GM20000 (cell line): ENCODE results near the gene PPP4R4.
"Not testable (repeated sequence)": the region's sequence is repeated elsewhere in the genome, so short reads cannot be mapped to it uniquely, and the experiment has no call there.

Experiments
- DNase-seq: peaks from one replicate; pipeline ENCODE4 v3.0.0; 2012; ENCODE audit warnings: low spot score
- TF ChIP-seq, protein P1 (sequence below): IDR thresholded peaks from 2 replicates; pipeline ENCODE4 v1.5.1; 2012; ENCODE audit warnings: mild to moderate bottlenecking, control low read depth; ENCODE audit errors: extremely low read depth, missing control alignments

Gene PPP4R4

DNA sequence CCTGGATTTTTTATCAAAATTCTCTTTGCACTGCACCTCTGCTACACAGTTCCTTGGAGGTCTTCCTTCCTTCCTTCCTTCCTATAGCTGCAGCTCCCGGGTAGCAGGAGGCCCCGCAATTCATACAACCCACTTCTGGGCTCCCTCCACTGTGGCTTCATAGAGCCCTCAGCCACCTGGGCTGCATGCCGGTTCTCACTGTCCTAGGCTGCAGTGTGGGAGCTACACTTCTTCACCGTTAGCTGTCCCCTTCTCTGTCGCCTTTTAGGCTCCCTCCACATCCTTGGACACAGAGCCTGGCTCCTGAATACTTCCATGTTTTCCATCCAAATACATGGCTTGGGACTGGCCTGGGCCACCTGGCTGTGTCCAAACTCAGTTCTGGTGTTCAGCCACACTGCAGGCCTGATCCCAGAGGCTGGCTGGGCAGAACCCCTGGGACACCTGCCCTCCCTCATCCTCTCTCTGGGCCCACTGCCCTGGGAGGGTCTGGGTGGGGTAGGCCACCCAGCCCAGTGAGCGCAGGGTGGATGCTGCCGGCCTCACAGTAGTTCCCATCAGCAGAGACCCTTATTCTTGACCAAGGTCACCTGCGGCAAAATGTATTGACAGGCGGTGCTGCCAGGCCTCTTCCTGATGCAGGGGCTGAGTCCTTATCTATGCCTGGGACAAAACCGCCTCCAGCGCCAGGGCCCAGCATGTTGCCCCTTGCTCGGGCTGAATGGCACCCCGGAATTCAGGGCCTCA, 117.2 kb downstream of the PPP4R4 start:
- no peak for DNase-seq
- TF ChIP-seq, protein P1, sequence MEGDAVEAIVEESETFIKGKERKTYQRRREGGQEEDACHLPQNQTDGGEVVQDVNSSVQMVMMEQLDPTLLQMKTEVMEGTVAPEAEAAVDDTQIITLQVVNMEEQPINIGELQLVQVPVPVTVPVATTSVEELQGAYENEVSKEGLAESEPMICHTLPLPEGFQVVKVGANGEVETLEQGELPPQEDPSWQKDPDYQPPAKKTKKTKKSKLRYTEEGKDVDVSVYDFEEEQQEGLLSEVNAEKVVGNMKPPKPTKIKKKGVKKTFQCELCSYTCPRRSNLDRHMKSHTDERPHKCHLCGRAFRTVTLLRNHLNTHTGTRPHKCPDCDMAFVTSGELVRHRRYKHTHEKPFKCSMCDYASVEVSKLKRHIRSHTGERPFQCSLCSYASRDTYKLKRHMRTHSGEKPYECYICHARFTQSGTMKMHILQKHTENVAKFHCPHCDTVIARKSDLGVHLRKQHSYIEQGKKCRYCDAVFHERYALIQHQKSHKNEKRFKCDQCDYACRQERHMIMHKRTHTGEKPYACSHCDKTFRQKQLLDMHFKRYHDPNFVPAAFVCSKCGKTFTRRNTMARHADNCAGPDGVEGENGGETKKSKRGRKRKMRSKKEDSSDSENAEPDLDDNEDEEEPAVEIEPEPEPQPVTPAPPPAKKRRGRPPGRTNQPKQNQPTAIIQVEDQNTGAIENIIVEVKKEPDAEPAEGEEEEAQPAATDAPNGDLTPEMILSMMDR = no peak

DNA sequence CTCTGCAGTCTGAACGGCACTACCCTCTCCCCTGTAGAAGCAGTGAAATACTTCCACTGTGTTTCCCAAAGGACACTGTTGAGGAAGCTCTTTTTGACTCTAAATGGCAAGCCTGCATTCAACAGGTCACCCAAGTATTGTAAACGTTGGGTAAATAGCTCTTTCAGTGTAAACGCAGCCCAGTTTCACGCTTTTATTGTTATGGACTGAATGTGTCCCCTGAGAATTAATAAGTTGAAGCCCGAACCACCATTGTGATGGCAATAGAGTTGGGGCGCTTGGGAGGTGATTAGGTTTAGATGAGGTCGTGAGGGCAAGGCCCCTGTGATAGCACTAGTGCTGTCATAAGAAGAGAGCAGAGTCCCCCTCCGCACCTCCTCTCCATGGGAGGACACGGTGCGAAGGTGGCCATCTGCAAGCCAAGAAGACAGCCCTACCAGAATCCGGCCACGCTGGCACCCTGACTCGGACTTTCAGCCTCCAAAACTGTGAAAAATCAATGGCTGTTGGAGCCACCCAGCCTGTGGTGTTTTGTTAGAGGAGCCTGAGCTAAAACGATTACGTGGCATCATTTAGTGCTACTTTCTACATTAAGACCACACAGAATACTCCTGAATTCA, 117.9 kb downstream of the PPP4R4 start:
- TF ChIP-seq, protein P1 = no peak
- DNase-seq = no peak

DNA sequence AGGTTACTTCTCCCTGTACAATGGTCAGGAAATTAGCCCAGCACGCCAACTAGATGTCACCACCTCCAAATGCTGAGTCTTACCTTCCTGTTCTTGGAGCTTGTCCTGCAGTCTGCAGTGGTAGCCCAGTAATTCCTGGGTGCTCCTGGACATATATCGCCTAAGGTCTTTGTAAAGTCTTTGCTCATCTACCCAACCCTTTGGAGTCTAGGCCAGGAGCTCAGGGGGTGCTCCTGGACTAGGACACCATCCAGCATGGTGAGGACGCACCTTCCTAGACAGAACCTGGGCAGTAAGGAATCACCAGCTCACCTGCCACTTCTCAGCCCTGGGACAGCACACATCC, 118.4 kb downstream of the PPP4R4 start:
- no peak for DNase-seq
- TF ChIP-seq, protein P1 = no peak

DNA sequence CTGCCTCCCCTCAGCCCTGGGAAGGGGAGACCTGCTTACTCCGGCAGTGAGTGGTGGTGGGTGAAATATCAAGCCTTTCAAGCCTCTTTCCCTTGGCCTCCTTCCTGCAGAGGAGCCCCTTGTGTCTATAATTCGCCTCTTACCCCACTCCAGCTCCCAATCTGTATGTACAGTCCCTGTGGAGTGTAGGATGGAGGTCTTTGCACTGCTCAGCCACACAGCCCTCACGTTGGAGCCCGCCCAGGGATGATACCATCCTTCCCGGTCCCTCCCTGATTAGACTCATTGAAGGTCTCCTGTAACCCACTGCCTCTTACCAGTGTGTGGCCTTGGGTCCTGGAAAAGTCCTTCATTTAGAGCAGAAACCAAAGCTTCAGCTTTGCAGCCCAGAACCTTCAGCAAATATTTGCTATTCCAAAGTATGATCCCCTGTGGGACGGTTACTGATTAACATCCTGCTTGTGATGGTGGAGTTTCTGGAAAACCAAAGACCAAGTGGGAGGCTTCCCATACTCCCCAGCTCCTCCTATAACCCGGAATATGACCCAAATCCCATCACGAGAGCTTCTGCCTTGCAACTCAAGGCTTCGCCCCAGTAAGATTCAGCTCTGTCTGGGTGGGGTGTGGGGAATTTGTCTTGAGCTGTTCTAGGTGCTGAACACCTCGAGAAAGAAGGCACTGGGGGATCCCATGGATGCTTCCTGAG, 118.9 kb downstream of the PPP4R4 start, which contains the start of gene SERPINA10:
Gene SERPINA10 (minus strand): TSS at position 397 of the 706 bp plus-strand sequence. CDS start 2,675 bp downstream, outside the sequence.
- TF ChIP-seq, protein P1 = no peak
- no peak for DNase-seq

DNA sequence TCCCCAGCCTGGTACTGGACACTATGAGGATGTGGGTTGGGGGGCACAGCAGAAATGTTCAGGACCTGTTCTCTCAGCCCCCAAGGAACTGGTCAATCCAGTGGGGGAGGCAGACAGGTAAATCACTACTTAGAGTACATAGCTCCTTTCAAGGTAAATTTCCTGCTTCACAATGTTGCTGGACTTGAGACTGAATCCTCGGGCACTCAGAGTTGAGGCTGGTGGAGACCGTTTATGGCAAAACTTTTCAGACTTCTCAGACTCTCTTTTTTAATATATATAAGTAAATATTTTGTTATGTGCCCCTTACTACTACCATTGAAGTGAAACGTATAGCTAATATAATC, 119.4 kb downstream of the PPP4R4 start:
- DNase-seq = no peak
- TF ChIP-seq, protein P1 = no peak

DNA sequence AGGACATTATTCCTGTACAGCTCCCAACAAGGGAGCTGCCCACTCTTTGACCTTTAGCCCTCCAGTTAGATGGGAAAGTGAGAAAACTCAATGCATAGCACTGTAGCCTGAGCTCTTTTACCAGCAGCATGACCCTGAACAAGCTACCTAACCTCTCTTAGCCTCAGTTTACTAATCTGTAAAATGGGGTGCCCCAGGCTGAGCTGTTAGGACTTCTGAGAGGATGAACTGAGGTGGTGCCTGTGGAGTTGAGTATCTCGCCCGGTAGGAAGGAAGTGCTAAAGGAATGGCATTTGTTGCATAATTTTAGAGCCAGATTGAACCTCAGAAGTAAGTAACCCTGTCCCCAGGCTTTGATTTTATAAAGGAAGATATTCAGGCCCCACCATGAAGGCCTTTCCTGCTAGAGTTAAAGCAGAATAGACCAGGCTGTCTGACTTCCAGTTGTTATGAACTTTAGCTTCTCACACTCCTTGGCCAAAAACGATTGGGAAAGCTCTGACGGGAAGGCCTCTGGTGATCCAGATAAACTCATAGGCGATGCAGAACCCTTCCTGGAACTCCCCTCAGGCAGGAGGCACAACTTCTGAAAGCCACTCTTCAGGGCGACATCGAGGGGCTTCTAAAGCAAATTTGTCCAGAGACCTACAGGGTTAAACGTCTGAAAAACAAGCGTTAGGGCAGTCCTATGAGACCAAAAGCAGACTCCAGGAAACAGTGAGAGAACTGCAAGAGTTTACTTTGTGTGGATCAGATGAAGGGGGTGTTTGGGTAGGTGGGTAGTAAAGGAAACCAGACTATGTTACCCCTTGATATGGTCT, 121.4 kb downstream of the PPP4R4 start:
- no peak for DNase-seq
- TF ChIP-seq, protein P1 = no peak

DNA sequence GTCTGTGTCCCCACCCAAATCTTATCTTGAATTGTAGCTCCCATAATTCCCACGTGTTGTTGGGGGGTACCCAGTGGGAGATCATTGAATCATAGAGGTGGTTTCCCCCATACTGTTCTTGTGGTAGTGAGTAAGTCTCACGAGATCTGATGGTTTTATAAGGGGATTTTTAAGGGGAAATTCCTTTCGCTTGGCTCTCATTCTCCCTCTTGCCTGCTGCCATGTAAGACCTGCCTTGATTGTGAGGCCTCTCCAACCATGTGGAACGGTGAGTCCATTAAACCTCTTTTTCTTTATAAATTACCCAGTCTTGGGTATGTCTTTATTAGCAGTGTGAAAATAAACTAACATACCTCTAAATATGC, 122.0 kb downstream of the PPP4R4 start:
- not testable (repeated sequence) for DNase-seq
